Caco-2 (cell line): ENCODE results near the gene VAC14. TPM values are rescaled to one million over a fixed set of nuclear protein-coding genes. Genes with fewer than 3 reads are reported as not detected.

ENCODE experiments used
- BruUV-seq: library from RNA; stranded (reverse); fragments of 400-500 nt; replicated peaks from 2 replicates; lab custom pipeline; 2021; lab: Mats Ljungman, UMichigan
- CTCF ChIA-PET: fragments of 300-600 bp; sonication (Branson Sonifier 250); formaldehyde crosslinking; loops from one replicate; lab custom pipeline; 2022; ENCODE audit warnings: antibody characterized with exemption; lab: Charles Lee
- POLR2A ChIA-PET: fragments of 300-600 bp; sonication (Branson Sonifier 250); formaldehyde crosslinking; loops from one replicate; lab custom pipeline; 2022; ENCODE audit warnings: antibody characterized with exemption; lab: Charles Lee
- DNase-seq, 2 experiments: peaks; one replicate each; pipeline versions ENCODE4 v3.0.0 to v3.0.0-alpha.2; 2020 to 2022
- H3K27me3 ChIP-seq: replicated peaks from 2 replicates; pipeline ENCODE4 v1.6.0; 2011; ENCODE audit warnings: low read length; ENCODE audit not compliant: control insufficient read depth, insufficient read depth
- H3K36me3 ChIP-seq: 2 replicates; pipeline ENCODE4 v1.5.1; 2011; ENCODE audit warnings: low read length; ENCODE audit not compliant: control insufficient read depth, insufficient read depth
- H3K4me1 ChIP-seq: fragments of 250-450 bp; sonication (Bioruptor Pico); 2 replicates; pipeline ENCODE4 v1.5.1; 2020; ENCODE audit warnings: mild to moderate bottlenecking
- H3K4me3 ChIP-seq: 2 replicates; pipeline ENCODE4 v1.5.1; 2011; ENCODE audit warnings: low read depth, mild to moderate bottlenecking, control low read depth, low read length
- H3K9me3 ChIP-seq: fragments of 250-450 bp; sonication (Bioruptor Pico); 2 replicates; pipeline ENCODE4 v1.5.1; 2020; ENCODE audit warnings: mild to moderate bottlenecking, moderate library complexity
- H3K27ac Mint-ChIP-seq: one replicate; pipeline ENCODE4 v1.8.0; 2022; ENCODE audit warnings: mixed read lengths; ENCODE audit not compliant: unreplicated experiment
- H3K27me3 Mint-ChIP-seq: one replicate; pipeline ENCODE4 v1.8.0; 2022; ENCODE audit warnings: mixed read lengths; ENCODE audit not compliant: insufficient read depth, unreplicated experiment
- H3K36me3 Mint-ChIP-seq: one replicate; pipeline ENCODE4 v1.8.0; 2022; ENCODE audit warnings: mild to moderate bottlenecking, mixed read lengths; ENCODE audit not compliant: insufficient read depth, unreplicated experiment
- H3K4me1 Mint-ChIP-seq: one replicate; pipeline ENCODE4 v1.8.0; 2022; ENCODE audit warnings: low read depth, mixed read lengths; ENCODE audit not compliant: unreplicated experiment
- H3K4me3 Mint-ChIP-seq: one replicate; pipeline ENCODE4 v1.8.0; 2022; ENCODE audit warnings: mild to moderate bottlenecking, moderate library complexity, mixed read lengths; ENCODE audit not compliant: unreplicated experiment
- H3K9me3 Mint-ChIP-seq: one replicate; pipeline ENCODE4 v1.8.0; 2022; ENCODE audit warnings: mixed read lengths; ENCODE audit not compliant: unreplicated experiment
- CTCF ChIP-seq, 2 experiments: fragments of 200-600 bp in 1 of 2; IDR thresholded peaks; 1 replicate in 1 of 2; 2 replicates in 1 of 2; pipeline versions ENCODE4 v1.5.1 to v1.8.0; 2011 to 2022; ENCODE audit warnings: antibody characterized with exemption in 1 of 2, control low read depth in 1 of 2, inconsistent platforms in 1 of 2, low read depth in 1 of 2, low read length in 1 of 2, mild to moderate bottlenecking in 1 of 2, moderate library complexity in 1 of 2; ENCODE audit not compliant: insufficient read depth in 1 of 2, severe bottlenecking in 1 of 2, unreplicated experiment in 1 of 2
- intact Hi-C: fragments of 100-400 bp; cut with micrococcal nuclease; formaldehyde crosslinking; loops from one replicate; pipeline ENCODE4 v1.10.0; 2022; ENCODE audit not compliant: unreplicated experiment
- total RNA-seq: library from RNA; stranded (reverse); gene quantifications from 2 replicates; pipeline ENCODE4 v1.2.3, GENCODE V29; 2022

The VAC14 gene
- total RNA-seq, 1 experiment from 2014 or later = 63.5 TPM

GRCh38 chr16:70725912-70726828 is 74.8 kb downstream of the VAC14 start:
- no peaks in the 10 kb centered on the region for H3K27me3 Mint-ChIP-seq
- Histone ChIP-seq H3K4me1 (peaks cover 18% of the 10 kb centered on the region), H3K4me3 (no peak overlapping the region), H3K9me3 (no peaks in the 10 kb centered on the region), H3K27me3 (no peaks in the 10 kb centered on the region), H3K36me3 (no peaks in the 10 kb centered on the region; the same call in none of the 2 replicates)
- intact Hi-C loops = no loop called here
- no peaks in the 10 kb centered on the region for H3K4me1 Mint-ChIP-seq
- H3K27ac Mint-ChIP-seq = peak overlapping the region; percentile 76
- ChIA-PET POLR2A (interaction anchor here (0.7 kb wide), 2 partner anchors 51 to 1070 kb away, joined by 3 to 5 read pairs; no protein-coding TSS in a partner anchor), CTCF (interaction anchor here (0.9 kb wide), 1 partner anchor 40 kb away, joined by 3 read pairs; no protein-coding TSS in a partner anchor)
- no peak for TF ChIP-seq CTCF (IDR thresholded peaks at IDR 0.05; ENCODE audit: insufficient read depth in 1 of 2, low read depth in 1 of 2, low read length in 1 of 2, severe bottlenecking in 1 of 2, unreplicated experiment in 1 of 2)
- no peaks in the 10 kb centered on the region for H3K36me3 Mint-ChIP-seq
- no peak overlapping the region for H3K4me3 Mint-ChIP-seq
- no peaks in the 10 kb centered on the region for H3K9me3 Mint-ChIP-seq
- BruUV-seq = no TSS peak
- no peak for DNase-seq

GRCh38 chr16:70725024-70725911 is 75.7 kb downstream of the VAC14 start:
- POLR2A ChIA-PET = interaction anchor here (0.7 kb wide), 2 partner anchors 52 to 1070 kb away, joined by 3 to 5 read pairs; no protein-coding TSS in a partner anchor
- no TSS peak for BruUV-seq
- intact Hi-C loops = no loop called here
- Histone ChIP-seq H3K9me3 (no peaks in the 10 kb centered on the region), H3K36me3 (no peaks in the 10 kb centered on the region; the same call in none of the 2 replicates), H3K27me3 (no peaks in the 10 kb centered on the region), H3K4me1 (peaks cover 18% of the 10 kb centered on the region), H3K4me3 (no peak overlapping the region)
- no peaks in the 10 kb centered on the region for H3K36me3 Mint-ChIP-seq
- CTCF ChIA-PET = interaction anchor here (0.9 kb wide), 1 partner anchor 41 kb away, joined by 3 read pairs; no protein-coding TSS in a partner anchor
- no peaks in the 10 kb centered on the region for H3K4me1 Mint-ChIP-seq
- no peak for TF ChIP-seq CTCF (IDR thresholded peaks at IDR 0.05; ENCODE audit: insufficient read depth in 1 of 2, low read depth in 1 of 2, low read length in 1 of 2, severe bottlenecking in 1 of 2, unreplicated experiment in 1 of 2)
- no peak for DNase-seq
- no peaks in the 10 kb centered on the region for H3K9me3 Mint-ChIP-seq
- H3K27ac Mint-ChIP-seq = peak overlapping the region; percentile 76
- no peak overlapping the region for H3K4me3 Mint-ChIP-seq
- H3K27me3 Mint-ChIP-seq = no peaks in the 10 kb centered on the region
